Epithelial cell of umbilical artery (primary cell): Measurements from ENCODE around the gene BPTF. TPM values are rescaled to one million over a fixed set of nuclear protein-coding genes. Genes with fewer than 3 reads are reported as not detected.

ENCODE experiments used
- total RNA-seq: library from RNA; depleted of rRNA; stranded (reverse); fragments of >200 nt; gene quantifications from 2 replicates; pipeline ENCODE4 v1.2.3, GENCODE V29; 2014

Gene BPTF
- 23.7 and 28.6 TPM in 2 replicates for total RNA-seq

GRCh38 chr17:67824735-67825626 is at the start of gene BPTF:
Gene BPTF (plus strand): TSS chr17:67825503. CDS start chr17:67825725, 222 bp downstream.

GRCh38 chr17:67996301-67997171 is 171.2 kb downstream of the BPTF start, which contains the start of gene C17orf58:
Gene C17orf58 (minus strand): TSS chr17:67996469. CDS start chr17:67996198, 271 bp downstream.

Other genes with a start within 250 kb of the BPTF start
- gene NOL11, start 107.6 kb upstream of the BPTF start, total RNA-seq, result 44.5 and 47.9 TPM in 2 replicates
- gene C17orf58, start 171.0 kb downstream of the BPTF start, total RNA-seq, result 11.4 and 15.7 TPM in 2 replicates
- gene KPNA2, start 210.2 kb downstream of the BPTF start, total RNA-seq, result 119 and 146 TPM in 2 replicates